Measurements from ENCODE around the gene B3GALNT1.

- TF ChIP-seq EZH2 (IDR thresholded peaks at IDR 0.05), result no peak
- no peak for TF ChIP-seq POLR2AphosphoS5 (IDR thresholded peaks at IDR 0.05; ENCODE audit: borderline replicate concordance, low read depth, low read length)
These were observed 4.2 kb downstream of the B3GALNT1 start for GRCh38 chr3:161100994-161101393.

Data from SK-N-MC (cell line).